SK-N-MC (cell line): ENCODE results near the gene UTS2B.

Experiments
- EZH2 ChIP-seq: fragments of 200-600 bp; sonication (generic); IDR thresholded peaks from one replicate; pipeline ENCODE4 v1.6.1; 2017; ENCODE audit warnings: antibody characterized with exemption
- POLR2AphosphoS5 ChIP-seq: IDR thresholded peaks from 2 replicates; pipeline ENCODE4 v1.6.1; 2012; ENCODE audit warnings: mild to moderate bottlenecking, low read depth, low read length, borderline replicate concordance

DNA sequence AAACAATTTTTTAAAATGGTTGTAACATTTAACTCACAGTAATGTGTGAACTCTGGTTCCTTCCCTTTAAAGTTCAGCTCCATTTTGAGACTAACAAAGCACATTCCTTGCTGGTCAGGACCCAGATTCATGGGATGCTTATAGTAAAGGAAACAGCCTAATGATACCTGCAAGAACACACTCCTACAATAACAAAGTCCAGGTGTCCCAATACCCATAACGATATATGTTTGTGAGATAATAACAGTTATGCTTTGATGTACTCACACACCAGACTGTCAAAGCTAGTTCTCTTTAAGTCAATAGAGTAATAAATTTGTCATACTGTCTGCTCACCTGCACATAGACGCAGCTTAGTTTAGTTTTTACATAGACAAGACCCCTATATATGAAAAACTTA, 17.0 kb downstream of the UTS2B start:
- TF ChIP-seq POLR2AphosphoS5 (no peak), EZH2 (no peak)
